ENCODE data around the gene AADAC.
"Not testable (repeated sequence)": the region's sequence is repeated elsewhere in the genome, so short reads cannot be mapped to it uniquely, and the experiment has no call there.

Gene AADAC

GRCh38 chr3:151856118-151856517 lies 42.2 kb downstream of the AADAC start:
- no peak for DNase-seq (ENCODE audit: low read depth)

GRCh38 chr3:151856641-151857040 lies 42.7 kb downstream of the AADAC start:
- DNase-seq (ENCODE audit: low read depth), result no peak

- DNase-seq (ENCODE audit: low read depth), result no peak
These were observed 45.3 kb downstream of the AADAC start for GRCh38 chr3:151859233-151859673.

- no peak for DNase-seq (ENCODE audit: low read depth)
These were observed 46.0 kb downstream of the AADAC start for GRCh38 chr3:151859905-151860304.

- no peak for DNase-seq (ENCODE audit: low read depth)
These were observed 49.7 kb downstream of the AADAC start for GRCh38 chr3:151863611-151864010.

- DNase-seq (ENCODE audit: low read depth), result peak; percentile 41
These were observed 50.6 kb downstream of the AADAC start for GRCh38 chr3:151864423-151865101.

GRCh38 chr3:151866711-151867410 lies 52.9 kb downstream of the AADAC start:
- DNase-seq (ENCODE audit: low read depth), result no peak

GRCh38 chr3:151867666-151868065 lies 53.8 kb downstream of the AADAC start:
- no peak for DNase-seq (ENCODE audit: low read depth)

GRCh38 chr3:151869181-151869580 lies 55.3 kb downstream of the AADAC start:
- DNase-seq (ENCODE audit: low read depth), result no peak

GRCh38 chr3:151871639-151872468 lies 57.9 kb downstream of the AADAC start:
- DNase-seq (ENCODE audit: low read depth), result no peak

GRCh38 chr3:151873398-151873797 lies 59.5 kb downstream of the AADAC start, which contains the start of gene SUCNR1:
TSS of gene SUCNR1 (plus strand) at chr3:151873643. CDS start at chr3:151879893, 6,250 bp downstream.
- DNase-seq (ENCODE audit: low read depth), result no peak

- DNase-seq (ENCODE audit: low read depth), result not testable (repeated sequence)
These were observed 60.2 kb downstream of the AADAC start for GRCh38 chr3:151874079-151874478.

GRCh38 chr3:151875759-151876158 lies 61.8 kb downstream of the AADAC start:
- no peak for DNase-seq (ENCODE audit: low read depth)

GRCh38 chr3:151877269-151877668 lies 63.4 kb downstream of the AADAC start:
- DNase-seq (ENCODE audit: low read depth), result no peak
